ENCODE measurements around the gene IRAK1.

IRAK1 gene

GRCh38 chrX:153960786-153961185 lies 58.9 kb downstream of the IRAK1 start:
- Histone ChIP-seq H3K9ac (no peak overlapping the region), H3K36me3 (ENCODE audit: insufficient read depth) (peaks cover 3% of the 10 kb centered on the region; the same call in 1 of the 2 replicates), H3K4me2 (no peak overlapping the region), H4K20me1 (ENCODE audit: insufficient read depth) (no peaks in the 10 kb centered on the region), H3K27me3 (ENCODE audit: insufficient read depth, low read depth) (no peaks in the 10 kb centered on the region), H3K79me2 (ENCODE audit: insufficient read depth, low read depth) (peaks cover 32% of the 10 kb centered on the region), H3K4me1 (ENCODE audit: low read depth, poor library complexity, severe bottlenecking) (no peaks in the 10 kb centered on the region), H3K4me3 (IDR thresholded peaks at IDR 0.05; ENCODE audit: insufficient read depth, low read depth, low read length) (no peak overlapping the region), H2AFZ (ENCODE audit: low read depth) (no peak overlapping the region), H3K27ac (no peak overlapping the region)
- no peak for TF ChIP-seq CTCF (conservative IDR thresholded peaks at IDR 0.05; ENCODE audit: low read depth, low read length)
